DND-41 (cell line): ENCODE measurements around the gene G6PC3.

Experiments
- ATAC-seq: fragments of 200-7000 bp; cut with Tn5 transposase; 3 replicates; pipeline ENCODE4 v1.9.1; 2021; ENCODE audit warnings: low read depth; ENCODE audit not compliant: insufficient read depth
- DNase-seq: peaks from one replicate; pipeline ENCODE4 v3.0.0-alpha.2; 2020
- H2AFZ ChIP-seq: 2 replicates; pipeline ENCODE4 v1.6.0; 2012; ENCODE audit warnings: low read depth, low read length
- H3K27ac ChIP-seq: 2 replicates; pipeline ENCODE4 v1.5.1; 2012; ENCODE audit warnings: low read length, inconsistent platforms
- H3K27me3 ChIP-seq: fragments of 200-600 bp; sonication (generic); 2 replicates; pipeline ENCODE4 v1.6.0; 2012; ENCODE audit warnings: low read length, mild to moderate bottlenecking, inconsistent platforms; ENCODE audit not compliant: insufficient read depth, poor library complexity
- H3K36me3 ChIP-seq: 2 replicates; pipeline ENCODE4 v1.5.1; 2012; ENCODE audit warnings: low read length, inconsistent platforms; ENCODE audit not compliant: insufficient read depth
- H3K4me1 ChIP-seq: 2 replicates; pipeline ENCODE4 v1.5.1; 2012; ENCODE audit warnings: mild to moderate bottlenecking, low read length; ENCODE audit not compliant: insufficient read depth
- H3K4me2 ChIP-seq: 2 replicates; pipeline ENCODE4 v1.6.0; 2012; ENCODE audit warnings: mild to moderate bottlenecking, moderate library complexity, low read length, inconsistent platforms; ENCODE audit not compliant: insufficient read depth
- H3K4me3 ChIP-seq, 2 experiments: fragments of 200-600 bp in 1 of 2; shearing (Covaris generic) in 1 of 2; 2 replicates each; pipeline ENCODE4 v1.5.1; 2012 to 2016; ENCODE audit warnings: inconsistent platforms in 2 of 2, low read length in 2 of 2, mild to moderate bottlenecking in 2 of 2, low read depth in 1 of 2, moderate library complexity in 1 of 2
- H3K79me2 ChIP-seq: 2 replicates; pipeline ENCODE4 v1.6.0; 2012; ENCODE audit warnings: low read length, inconsistent platforms; ENCODE audit not compliant: insufficient read depth
- H3K9ac ChIP-seq: 2 replicates; pipeline ENCODE4 v1.6.0; 2012; ENCODE audit warnings: low read depth, mild to moderate bottlenecking, inconsistent platforms, low read length, moderate library complexity
- H3K9me3 ChIP-seq: 2 replicates; pipeline ENCODE4 v1.5.1; 2012; ENCODE audit warnings: low read length, moderate library complexity, mild to moderate bottlenecking, inconsistent platforms; ENCODE audit not compliant: insufficient read depth, severe bottlenecking
- H4K20me1 ChIP-seq: 2 replicates; pipeline ENCODE4 v1.6.0; 2012; ENCODE audit warnings: low read length; ENCODE audit not compliant: insufficient read depth
- EZH2 ChIP-seq: IDR thresholded peaks from 3 replicates; pipeline ENCODE4 v1.6.1; 2012; ENCODE audit warnings: borderline replicate concordance, low read depth, mild to moderate bottlenecking, moderate library complexity, low read length, inconsistent platforms; ENCODE audit not compliant: severe bottlenecking
- TF ChIP-seq, protein P1 (sequence below): IDR thresholded peaks from 2 replicates; pipeline ENCODE4 v1.5.1; 2012; ENCODE audit warnings: borderline replicate concordance, low read length, moderate library complexity, mild to moderate bottlenecking; ENCODE audit not compliant: poor library complexity, severe bottlenecking; ENCODE audit errors: extremely low read depth

Gene G6PC3

DNA sequence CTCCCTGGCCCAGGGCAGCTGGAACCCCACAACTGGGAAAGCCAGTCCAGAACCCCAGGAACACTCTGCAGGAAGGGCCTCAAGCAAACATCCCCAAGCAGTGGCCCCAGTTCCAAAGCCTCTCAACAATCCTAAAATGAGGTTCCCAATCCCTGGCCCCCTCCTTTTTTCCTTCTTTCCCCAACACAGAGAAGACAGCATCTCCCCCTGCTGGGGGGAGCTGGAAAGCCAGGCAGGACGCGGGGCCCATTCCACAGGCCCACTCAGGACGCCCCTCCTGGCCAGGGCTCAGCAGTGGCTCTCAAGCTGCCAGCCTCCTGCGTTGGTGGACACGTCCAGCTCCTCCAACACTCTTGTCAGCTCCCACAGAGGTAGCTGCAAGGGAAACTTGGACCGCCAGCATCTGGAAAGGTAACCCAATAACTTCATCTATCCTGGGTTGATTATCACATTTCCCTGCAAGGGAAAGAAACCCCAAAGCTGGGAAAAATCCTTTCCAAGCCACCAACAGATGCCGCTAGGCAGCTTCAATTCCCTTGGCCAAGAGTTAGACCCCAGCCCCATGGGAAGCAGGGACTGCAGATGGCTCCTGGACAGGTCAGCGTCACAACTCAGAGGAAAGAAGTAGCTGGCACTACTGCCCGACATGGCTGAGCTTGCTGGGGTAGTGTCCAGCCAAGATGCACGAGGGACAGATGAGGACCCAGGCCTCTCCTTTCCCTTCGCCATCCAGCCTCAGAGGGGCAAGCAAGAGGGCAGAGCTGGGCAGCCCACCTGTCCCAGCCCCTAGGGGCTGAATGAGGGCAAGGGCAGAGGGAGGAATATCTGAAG, 45.3 kb downstream of the G6PC3 start:
- Histone ChIP-seq H2AFZ (no peak overlapping the region), H3K79me2 (no peaks in the 10 kb centered on the region), H3K27ac (no peak overlapping the region), H3K4me2 (no peak overlapping the region), H3K9me3 (no peaks in the 10 kb centered on the region), H3K4me1 (peaks cover 3% of the 10 kb centered on the region), H4K20me1 (peaks cover 51% of the 10 kb centered on the region), H3K9ac (no peak overlapping the region), H3K36me3 (no peaks in the 10 kb centered on the region), H3K27me3 (no peaks in the 10 kb centered on the region), H3K4me3 (no peak overlapping the region)
- DNase-seq: peak; percentile 38
- ATAC-seq: 0 out of 3 replicates have a peak, but pooled peaks have one; percentile 31
- TF ChIP-seq, protein P1, sequence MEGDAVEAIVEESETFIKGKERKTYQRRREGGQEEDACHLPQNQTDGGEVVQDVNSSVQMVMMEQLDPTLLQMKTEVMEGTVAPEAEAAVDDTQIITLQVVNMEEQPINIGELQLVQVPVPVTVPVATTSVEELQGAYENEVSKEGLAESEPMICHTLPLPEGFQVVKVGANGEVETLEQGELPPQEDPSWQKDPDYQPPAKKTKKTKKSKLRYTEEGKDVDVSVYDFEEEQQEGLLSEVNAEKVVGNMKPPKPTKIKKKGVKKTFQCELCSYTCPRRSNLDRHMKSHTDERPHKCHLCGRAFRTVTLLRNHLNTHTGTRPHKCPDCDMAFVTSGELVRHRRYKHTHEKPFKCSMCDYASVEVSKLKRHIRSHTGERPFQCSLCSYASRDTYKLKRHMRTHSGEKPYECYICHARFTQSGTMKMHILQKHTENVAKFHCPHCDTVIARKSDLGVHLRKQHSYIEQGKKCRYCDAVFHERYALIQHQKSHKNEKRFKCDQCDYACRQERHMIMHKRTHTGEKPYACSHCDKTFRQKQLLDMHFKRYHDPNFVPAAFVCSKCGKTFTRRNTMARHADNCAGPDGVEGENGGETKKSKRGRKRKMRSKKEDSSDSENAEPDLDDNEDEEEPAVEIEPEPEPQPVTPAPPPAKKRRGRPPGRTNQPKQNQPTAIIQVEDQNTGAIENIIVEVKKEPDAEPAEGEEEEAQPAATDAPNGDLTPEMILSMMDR: peak; percentile 79
- TF ChIP-seq EZH2: no peak

DNA sequence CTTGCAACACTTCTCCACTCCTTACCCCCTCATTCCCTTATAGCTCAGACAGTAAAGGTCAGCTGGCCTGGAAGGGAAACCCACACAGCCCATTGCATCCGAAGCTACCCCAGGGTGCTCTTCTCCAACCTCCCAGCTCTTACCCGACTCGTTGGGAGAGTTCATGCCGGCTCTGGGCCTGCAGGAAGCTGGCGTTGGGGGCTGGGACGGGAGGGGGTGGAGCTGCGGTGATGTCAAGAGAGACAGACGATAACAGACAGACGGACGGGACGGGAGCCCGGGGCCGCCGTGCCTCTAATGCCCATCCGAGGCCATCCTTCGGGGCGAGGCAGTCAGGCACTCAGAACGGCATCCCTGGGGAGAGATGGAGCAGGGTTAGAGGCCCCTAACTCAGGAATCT, 46.8 kb downstream of the G6PC3 start:
- H2AFZ ChIP-seq: no peak overlapping the region
- TF ChIP-seq, protein P1: no peak
- no peak for TF ChIP-seq EZH2
- no peak overlapping the region for H3K27ac ChIP-seq
- H3K36me3 ChIP-seq: no peaks in the 10 kb centered on the region
- H4K20me1 ChIP-seq: peaks cover 45% of the 10 kb centered on the region
- no peak overlapping the region for H3K4me2 ChIP-seq
- no peak for DNase-seq
- no peak overlapping the region for H3K4me3 ChIP-seq
- peaks cover 2% of the 10 kb centered on the region for H3K4me1 ChIP-seq
- H3K9me3 ChIP-seq: no peaks in the 10 kb centered on the region
- peaks cover 6% of the 10 kb centered on the region for H3K27me3 ChIP-seq
- no peaks in the 10 kb centered on the region for H3K79me2 ChIP-seq
- ATAC-seq: no peak
- H3K9ac ChIP-seq: no peak overlapping the region

DNA sequence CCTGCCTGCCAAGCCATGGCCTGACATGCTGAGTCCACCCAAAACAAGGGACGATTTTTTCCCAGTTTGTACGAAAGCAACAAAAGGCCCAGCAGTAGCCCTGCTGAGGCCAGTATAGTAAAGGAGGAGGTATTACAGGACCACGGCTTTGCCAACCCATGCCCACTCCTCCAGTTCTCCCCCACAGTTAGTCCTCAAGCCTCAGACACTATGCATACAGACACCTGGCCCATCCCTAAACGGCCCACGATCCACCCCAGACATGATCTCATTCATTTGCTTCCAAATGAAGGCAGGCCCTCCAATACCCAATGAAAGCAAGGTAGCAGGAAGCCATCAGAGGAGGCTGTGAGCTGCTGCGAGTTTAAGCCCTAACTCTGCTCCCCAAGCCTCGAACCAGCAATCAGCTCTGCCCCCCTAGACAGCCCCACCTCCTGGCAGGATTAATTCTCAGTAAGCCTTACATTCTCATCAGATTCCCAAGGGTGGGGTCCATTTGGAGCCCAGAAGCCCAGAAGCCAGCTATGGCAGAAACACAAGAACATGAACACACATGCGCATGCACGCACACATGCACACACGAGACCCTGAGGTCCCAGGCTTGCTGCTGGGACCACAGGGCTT, 48.0 kb downstream of the G6PC3 start:
- no peak overlapping the region for H3K4me2 ChIP-seq
- TF ChIP-seq EZH2: no peak
- TF ChIP-seq, protein P1: no peak
- DNase-seq: no peak
- peaks cover 16% of the 10 kb centered on the region for H3K27me3 ChIP-seq
- H3K9ac ChIP-seq: no peak overlapping the region
- H3K4me1 ChIP-seq: peaks cover 10% of the 10 kb centered on the region
- no peak overlapping the region for H3K27ac ChIP-seq
- H3K36me3 ChIP-seq: no peaks in the 10 kb centered on the region
- no peak overlapping the region for H2AFZ ChIP-seq
- no peak overlapping the region for H3K4me3 ChIP-seq
- H4K20me1 ChIP-seq: peaks cover 42% of the 10 kb centered on the region
- no peak for ATAC-seq
- H3K79me2 ChIP-seq: no peaks in the 10 kb centered on the region
- H3K9me3 ChIP-seq: no peaks in the 10 kb centered on the region
